SJCRH30 (cell line): ENCODE results near the gene THSD7A. TPM values are rescaled to one million over a fixed set of nuclear protein-coding genes. Genes with fewer than 3 reads are reported as not detected.

ENCODE experiments used
- DNase-seq, 2 experiments: peaks; one replicate each; pipeline ENCODE4 v3.0.0-alpha.2; 2015 to 2020
- H3K27ac ChIP-seq: fragments of 250-450 bp; sonication (Bioruptor Pico); 2 replicates; pipeline ENCODE4 v1.5.1; 2020; ENCODE audit warnings: mild to moderate bottlenecking, moderate library complexity
- H3K27me3 ChIP-seq: fragments of 250-450 bp; sonication (Bioruptor Pico); 2 replicates; pipeline ENCODE4 v1.5.1; 2020; ENCODE audit warnings: mild to moderate bottlenecking, moderate library complexity
- H3K36me3 ChIP-seq: fragments of 250-450 bp; sonication (Bioruptor Pico); 2 replicates; pipeline ENCODE4 v1.5.1; 2020; ENCODE audit warnings: mild to moderate bottlenecking, moderate library complexity
- H3K4me1 ChIP-seq: fragments of 250-450 bp; sonication (Bioruptor Pico); 2 replicates; pipeline ENCODE4 v1.5.1; 2020; ENCODE audit warnings: mild to moderate bottlenecking, moderate library complexity
- H3K4me3 ChIP-seq: fragments of 250-450 bp; sonication (Bioruptor Pico); 2 replicates; pipeline ENCODE4 v1.5.1; 2020; ENCODE audit warnings: mild to moderate bottlenecking, moderate library complexity
- H3K9me3 ChIP-seq: fragments of 250-450 bp; sonication (Bioruptor Pico); replicated peaks from 2 replicates; pipeline ENCODE4 v1.5.1; 2020; ENCODE audit warnings: mild to moderate bottlenecking, moderate library complexity
- total RNA-seq: library from RNA; depleted of rRNA; stranded (reverse); fragments of >200 nt; shearing (Covaris generic); gene quantifications from 2 replicates; pipeline ENCODE4 v1.2.3, GENCODE V29; 2014

Gene THSD7A
- total RNA-seq, 1 experiment from 2014 or later: 0.10 TPM

GRCh38 chr7:11592699-11593098 is 239.3 kb downstream of the THSD7A start:
- no peaks in the 10 kb centered on the region for H3K9me3 ChIP-seq
- H3K27ac ChIP-seq: no peak overlapping the region
- no peak overlapping the region for H3K4me3 ChIP-seq

GRCh38 chr7:11591943-11592342 is 240.1 kb downstream of the THSD7A start:
- no peaks in the 10 kb centered on the region for H3K9me3 ChIP-seq
- H3K36me3 ChIP-seq: no peaks in the 10 kb centered on the region
- H3K27me3 ChIP-seq: no peaks in the 10 kb centered on the region
- no peak overlapping the region for H3K4me3 ChIP-seq
- H3K27ac ChIP-seq: no peak overlapping the region
- H3K4me1 ChIP-seq: no peaks in the 10 kb centered on the region
- no peak for DNase-seq

More at GRCh38 chr7:11592699-11593098, 239.3 kb downstream of the THSD7A start:
- no peaks in the 10 kb centered on the region for H3K4me1 ChIP-seq
- DNase-seq: no peak
- H3K36me3 ChIP-seq: no peaks in the 10 kb centered on the region
- no peaks in the 10 kb centered on the region for H3K27me3 ChIP-seq

GRCh38 chr7:11591055-11591633 is 240.9 kb downstream of the THSD7A start:
- no peak for DNase-seq
- no peaks in the 10 kb centered on the region for H3K9me3 ChIP-seq
- no peaks in the 10 kb centered on the region for H3K27me3 ChIP-seq
- no peaks in the 10 kb centered on the region for H3K36me3 ChIP-seq
- no peak overlapping the region for H3K4me3 ChIP-seq
- no peaks in the 10 kb centered on the region for H3K4me1 ChIP-seq
- H3K27ac ChIP-seq: no peak overlapping the region

- H3K9me3 ChIP-seq: no peaks in the 10 kb centered on the region
- H3K36me3 ChIP-seq: no peaks in the 10 kb centered on the region
- H3K27ac ChIP-seq: no peak overlapping the region
- no peak overlapping the region for H3K4me3 ChIP-seq
- no peak for DNase-seq
- H3K4me1 ChIP-seq: no peaks in the 10 kb centered on the region
- H3K27me3 ChIP-seq: no peaks in the 10 kb centered on the region
Observed at GRCh38 chr7:11589251-11589650, 242.7 kb downstream of the THSD7A start.

GRCh38 chr7:11587814-11588213 is 244.2 kb downstream of the THSD7A start:
- H3K27ac ChIP-seq: no peak overlapping the region
- H3K4me3 ChIP-seq: no peak overlapping the region
- no peaks in the 10 kb centered on the region for H3K9me3 ChIP-seq

GRCh38 chr7:11587048-11587447 is 244.9 kb downstream of the THSD7A start:
- no peaks in the 10 kb centered on the region for H3K36me3 ChIP-seq
- H3K27me3 ChIP-seq: no peaks in the 10 kb centered on the region
- H3K27ac ChIP-seq: no peak overlapping the region
- H3K9me3 ChIP-seq: no peaks in the 10 kb centered on the region
- no peak overlapping the region for H3K4me3 ChIP-seq
- no peak for DNase-seq
- no peaks in the 10 kb centered on the region for H3K4me1 ChIP-seq

More at GRCh38 chr7:11587814-11588213, 244.2 kb downstream of the THSD7A start:
- no peaks in the 10 kb centered on the region for H3K27me3 ChIP-seq
- no peaks in the 10 kb centered on the region for H3K4me1 ChIP-seq
- DNase-seq: no peak
- no peaks in the 10 kb centered on the region for H3K36me3 ChIP-seq

- no peak for DNase-seq
- Histone ChIP-seq H3K4me3 (no peak overlapping the region), H3K27me3 (no peaks in the 10 kb centered on the region), H3K36me3 (no peaks in the 10 kb centered on the region), H3K27ac (no peak overlapping the region), H3K4me1 (no peaks in the 10 kb centered on the region), H3K9me3 (no peaks in the 10 kb centered on the region)
Observed at GRCh38 chr7:11584406-11585031, 247.5 kb downstream of the THSD7A start.

GRCh38 chr7:11579141-11579540 is 252.9 kb downstream of the THSD7A start:
- no peaks in the 10 kb centered on the region for H3K4me1 ChIP-seq
- H3K9me3 ChIP-seq: no peaks in the 10 kb centered on the region
- no peak for DNase-seq
- H3K27me3 ChIP-seq: no peaks in the 10 kb centered on the region
- H3K36me3 ChIP-seq: no peaks in the 10 kb centered on the region
- no peak overlapping the region for H3K4me3 ChIP-seq
- no peak overlapping the region for H3K27ac ChIP-seq

- DNase-seq: no peak
- Histone ChIP-seq H3K27me3 (no peaks in the 10 kb centered on the region), H3K4me1 (no peaks in the 10 kb centered on the region), H3K9me3 (no peaks in the 10 kb centered on the region), H3K4me3 (no peak overlapping the region), H3K36me3 (no peaks in the 10 kb centered on the region), H3K27ac (no peak overlapping the region)
Observed at GRCh38 chr7:11576310-11576709, 255.7 kb downstream of the THSD7A start.

GRCh38 chr7:11573128-11573750 is 258.8 kb downstream of the THSD7A start:
- Histone ChIP-seq H3K4me3 (no peak overlapping the region), H3K27ac (no peak overlapping the region), H3K36me3 (no peaks in the 10 kb centered on the region), H3K27me3 (no peaks in the 10 kb centered on the region), H3K4me1 (no peaks in the 10 kb centered on the region), H3K9me3 (no peaks in the 10 kb centered on the region)
- DNase-seq: no peak

- H3K4me3 ChIP-seq: no peak overlapping the region
- no peaks in the 10 kb centered on the region for H3K4me1 ChIP-seq
- H3K9me3 ChIP-seq: no peaks in the 10 kb centered on the region
- DNase-seq: no peak
- H3K27me3 ChIP-seq: no peaks in the 10 kb centered on the region
- H3K36me3 ChIP-seq: no peaks in the 10 kb centered on the region
- no peak overlapping the region for H3K27ac ChIP-seq
Observed at GRCh38 chr7:11570922-11571550, 261.0 kb downstream of the THSD7A start.

GRCh38 chr7:11570205-11570604 is 261.8 kb downstream of the THSD7A start:
- H3K4me3 ChIP-seq: no peak overlapping the region
- no peak overlapping the region for H3K27ac ChIP-seq
- H3K36me3 ChIP-seq: no peaks in the 10 kb centered on the region
- DNase-seq: no peak
- H3K9me3 ChIP-seq: no peaks in the 10 kb centered on the region
- no peaks in the 10 kb centered on the region for H3K27me3 ChIP-seq
- no peaks in the 10 kb centered on the region for H3K4me1 ChIP-seq

- Histone ChIP-seq H3K9me3 (no peaks in the 10 kb centered on the region), H3K4me3 (no peak overlapping the region), H3K27ac (no peak overlapping the region), H3K36me3 (no peaks in the 10 kb centered on the region), H3K4me1 (no peaks in the 10 kb centered on the region), H3K27me3 (no peaks in the 10 kb centered on the region)
- peak in 1 of 2 experiments; percentile 4 for DNase-seq
Observed at GRCh38 chr7:11567571-11567970, 264.4 kb downstream of the THSD7A start.

- peak; percentile 11 to 31 for DNase-seq
- H3K4me3 ChIP-seq: no peak overlapping the region
- peaks cover 8% of the 10 kb centered on the region for H3K4me1 ChIP-seq
- H3K36me3 ChIP-seq: no peaks in the 10 kb centered on the region
- H3K27ac ChIP-seq: no peak overlapping the region
- H3K27me3 ChIP-seq: no peaks in the 10 kb centered on the region
- H3K9me3 ChIP-seq: no peaks in the 10 kb centered on the region; the same call in 1 of the 2 replicates
Observed at GRCh38 chr7:11557627-11558026, 274.4 kb downstream of the THSD7A start.

GRCh38 chr7:11552676-11553296 is 279.2 kb downstream of the THSD7A start:
- Histone ChIP-seq H3K27ac (peak overlapping the region; percentile 88), H3K4me1 (peaks cover 21% of the 10 kb centered on the region), H3K36me3 (no peaks in the 10 kb centered on the region), H3K9me3 (no peaks in the 10 kb centered on the region; the same call in 1 of the 2 replicates), H3K27me3 (no peaks in the 10 kb centered on the region), H3K4me3 (peak overlapping the region; percentile 45)
- peak; percentile 70 to 80 for DNase-seq
